ENCODE measurements around the gene AGAP1.

Gene AGAP1

GRCh38 chr2:235983016-235983415, 489.2 kb downstream of the AGAP1 start:
- DNase-seq, result no peak

GRCh38 chr2:235984552-235984951, 490.7 kb downstream of the AGAP1 start:
- no peak for DNase-seq

DNA sequence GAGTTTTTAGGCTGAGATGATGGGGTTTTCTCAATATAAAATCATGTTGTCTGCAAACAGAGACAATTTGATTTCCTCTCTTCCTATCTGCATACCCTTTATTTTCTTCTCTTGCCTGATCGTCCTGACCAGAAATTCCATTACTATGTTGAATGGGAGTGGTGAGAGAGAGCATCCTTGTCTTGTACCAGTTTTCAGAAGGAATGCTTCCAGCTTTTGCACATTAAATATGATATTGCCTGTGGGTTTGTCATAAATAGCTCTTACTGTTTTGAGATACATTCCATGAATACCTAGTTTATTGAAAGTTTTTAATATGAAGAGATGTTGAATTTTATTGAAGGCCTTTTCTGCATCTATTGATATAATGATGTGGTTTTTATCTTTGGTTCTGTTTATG, 492.5 kb downstream of the AGAP1 start:
- no peak for DNase-seq

DNA sequence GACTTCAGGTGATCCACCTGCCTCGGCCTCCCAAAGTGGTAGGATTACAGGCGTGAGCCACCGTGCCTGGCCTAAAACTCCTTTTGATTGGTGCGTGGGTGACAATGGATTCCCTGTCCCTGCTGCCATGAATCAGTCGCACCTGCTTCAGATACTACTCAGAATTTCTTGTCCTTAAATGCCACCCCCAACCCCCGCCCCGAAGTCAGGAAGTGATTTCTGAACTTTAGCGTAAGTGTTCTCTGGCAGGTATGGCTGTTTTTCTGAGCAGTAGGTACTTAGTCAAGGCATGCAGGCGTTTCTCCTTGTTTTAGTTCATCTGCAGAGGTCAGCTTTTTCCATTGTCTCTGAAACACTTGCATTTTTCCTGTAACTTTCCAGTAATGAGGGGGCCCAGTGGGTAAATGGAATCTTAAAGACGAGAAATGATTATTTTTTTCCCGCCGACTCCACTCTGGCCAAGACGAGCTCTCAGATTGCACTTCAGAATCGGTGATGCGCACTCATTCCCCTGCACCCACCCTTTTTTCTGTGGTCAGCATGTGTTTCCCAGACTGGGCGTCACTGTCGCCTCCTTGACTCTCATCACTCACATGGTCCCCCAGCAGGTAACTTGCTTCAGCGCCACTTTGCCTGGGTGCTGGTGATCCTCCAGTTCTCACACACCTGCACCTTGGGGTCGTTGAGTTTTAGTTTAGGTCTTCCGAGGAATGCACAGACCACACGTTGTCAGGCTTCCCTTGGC, 494.6 kb downstream of the AGAP1 start:
- DNase-seq, result no peak

DNA sequence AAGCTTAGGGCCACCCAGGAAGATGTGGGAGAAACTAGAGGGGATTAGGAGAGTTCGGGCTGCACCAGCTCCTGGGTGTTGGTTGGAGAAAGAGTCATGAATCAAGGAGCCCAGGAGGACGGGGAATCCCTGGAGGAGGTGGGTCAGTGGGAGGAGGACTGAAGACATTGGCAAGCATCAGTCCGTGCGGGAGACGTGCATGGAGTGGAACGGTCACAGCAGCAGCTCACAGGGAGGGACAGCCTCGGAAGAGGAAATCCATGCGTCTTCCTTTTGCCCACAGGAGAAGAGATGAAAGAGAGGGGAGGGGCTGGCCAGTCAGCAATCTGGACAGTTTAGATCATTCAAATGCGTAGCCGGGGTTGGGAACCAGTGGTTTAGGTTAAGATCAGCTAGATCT, 495.7 kb downstream of the AGAP1 start:
- DNase-seq, result no peak

GRCh38 chr2:235990344-235990743, 496.5 kb downstream of the AGAP1 start:
- no peak for DNase-seq

DNA sequence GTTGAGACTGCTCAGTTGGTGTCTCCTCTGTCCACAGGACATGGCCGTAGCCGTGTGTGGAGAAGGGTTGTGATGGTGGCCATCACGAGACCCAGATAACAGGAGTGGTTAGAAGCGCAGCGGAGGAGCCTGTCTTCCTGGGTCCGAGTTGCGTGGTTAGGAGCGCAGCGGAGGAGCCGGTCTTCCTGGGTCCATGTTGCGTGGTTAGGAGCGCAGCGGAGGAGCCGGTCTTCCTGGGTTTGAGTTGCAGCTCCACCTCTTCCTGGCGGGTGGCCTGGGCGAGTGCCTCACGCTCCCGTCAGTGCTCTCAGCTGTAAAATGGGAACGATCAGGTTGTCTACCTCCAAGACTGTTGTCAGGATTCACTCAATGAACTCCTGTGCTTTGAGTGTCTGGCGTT, 498.2 kb downstream of the AGAP1 start:
- DNase-seq, result no peak

- no peak for DNase-seq
These were observed 502.6 kb downstream of the AGAP1 start for GRCh38 chr2:235996419-235996818.

DNA sequence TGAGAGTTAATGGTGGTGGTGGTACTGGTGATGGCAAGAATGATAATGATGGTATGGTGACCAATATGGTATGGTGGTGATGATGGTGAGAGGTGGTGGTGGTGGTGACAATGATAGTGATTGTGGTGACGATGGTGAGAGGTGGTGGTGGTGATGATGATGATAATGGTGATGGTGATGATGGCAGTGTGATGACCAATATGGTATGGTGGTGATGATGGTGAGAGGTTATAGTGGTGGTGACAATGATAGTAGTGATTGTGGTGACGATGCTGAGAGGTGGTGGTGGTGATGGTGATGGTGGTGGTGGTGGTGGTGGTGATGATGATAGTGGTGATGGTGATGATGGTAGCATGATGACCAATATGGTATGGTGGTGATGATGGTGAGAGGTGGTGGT, 505.2 kb downstream of the AGAP1 start:
- DNase-seq, result no peak

GRCh38 chr2:236001166-236001828, 507.5 kb downstream of the AGAP1 start:
- no peak for DNase-seq

- DNase-seq, result no peak
These were observed 508.0 kb downstream of the AGAP1 start for GRCh38 chr2:236001854-236002253.

- no peak for DNase-seq
These were observed 514.2 kb downstream of the AGAP1 start for GRCh38 chr2:236008006-236008405.

GRCh38 chr2:236008857-236009256, 515.0 kb downstream of the AGAP1 start:
- DNase-seq, result no peak

GRCh38 chr2:236010920-236011685, 517.3 kb downstream of the AGAP1 start:
- no peak for DNase-seq

- DNase-seq, result no peak
These were observed 518.3 kb downstream of the AGAP1 start for GRCh38 chr2:236012155-236012554.

- no peak for DNase-seq
These were observed 520.7 kb downstream of the AGAP1 start for GRCh38 chr2:236014408-236015131.

DNA sequence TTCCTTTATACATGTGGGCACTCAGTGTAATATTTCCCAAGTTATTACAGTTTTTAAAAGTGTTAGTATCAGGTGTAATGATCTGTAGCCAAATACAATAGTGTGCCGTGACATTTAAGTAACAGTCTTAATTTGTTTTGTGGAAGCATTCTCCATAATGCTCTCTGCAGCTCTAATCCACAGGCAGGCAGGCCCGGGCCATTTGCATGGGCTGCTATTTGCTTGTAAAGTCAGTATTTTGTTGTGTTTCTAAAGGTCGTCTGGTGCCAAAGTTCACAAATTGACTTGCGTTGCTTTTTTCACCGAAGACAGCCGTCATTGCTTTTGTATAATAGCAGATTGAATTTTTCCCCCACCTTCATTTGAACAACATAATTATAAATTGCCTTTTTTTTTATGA, 521.3 kb downstream of the AGAP1 start:
- DNase-seq, result no peak

- no peak for DNase-seq
These were observed 522.7 kb downstream of the AGAP1 start for GRCh38 chr2:236016496-236016895.

- DNase-seq, result no peak
These were observed 523.6 kb downstream of the AGAP1 start for GRCh38 chr2:236017446-236017845.

GRCh38 chr2:236019434-236019833, 525.6 kb downstream of the AGAP1 start:
- DNase-seq, result no peak

DNA sequence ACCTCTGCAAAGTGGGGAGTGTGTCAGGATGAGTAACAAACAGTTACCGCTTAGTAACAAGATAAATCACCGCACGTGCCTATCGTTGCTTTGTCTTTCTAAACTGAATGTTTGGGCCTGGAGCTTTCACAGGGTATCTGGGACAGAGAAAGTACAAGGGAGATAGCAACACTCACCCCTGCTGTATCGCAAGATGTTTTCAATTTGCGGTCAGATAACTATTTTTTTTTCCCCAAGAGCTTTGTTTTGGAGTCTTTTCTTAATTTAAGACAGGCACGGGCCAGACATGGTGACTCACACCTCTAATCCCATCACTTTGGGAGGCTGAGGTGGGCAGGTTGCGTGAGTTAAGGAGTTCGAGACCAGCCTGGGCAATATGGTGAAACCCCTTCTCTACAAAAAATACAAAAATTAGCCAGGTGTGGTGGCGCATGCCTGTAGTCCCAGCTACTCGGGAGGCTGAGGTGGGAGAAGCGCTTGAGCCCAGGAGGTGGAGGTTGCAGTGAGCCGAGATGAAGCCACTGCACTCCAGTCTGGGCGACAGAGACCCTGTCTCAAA, 527.7 kb downstream of the AGAP1 start:
- DNase-seq, result no peak

GRCh38 chr2:236022128-236022527, 528.3 kb downstream of the AGAP1 start:
- DNase-seq, result no peak

DNA sequence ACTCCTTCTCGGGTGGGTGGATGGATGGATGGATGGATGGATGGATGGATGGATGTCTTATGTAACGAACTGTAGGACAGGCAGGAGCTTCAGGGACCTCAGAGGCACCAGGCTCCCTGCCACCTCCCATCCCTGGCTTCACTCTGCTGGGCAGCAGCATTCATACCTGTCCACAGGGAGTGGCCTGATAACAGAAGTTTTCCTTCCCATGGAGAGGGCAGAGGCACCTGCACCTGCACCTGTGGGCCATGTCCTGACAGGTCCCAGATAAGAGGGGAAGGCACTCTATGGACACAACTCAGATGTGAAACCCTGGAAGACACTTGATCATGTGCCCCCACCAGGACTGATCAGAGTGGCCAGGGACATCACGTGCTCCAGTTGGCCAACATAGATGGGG, 532.0 kb downstream of the AGAP1 start:
- DNase-seq, result no peak

Data from activated effector memory CD4-positive, alpha-beta T cell treated with anti-CD3 and anti-CD28 coated beads, Interleukin-2, amount 50 U/mL, for 16 hours (primary cell).